ENCODE results near the gene DPCD. TPM values are rescaled to one million over a fixed set of nuclear protein-coding genes. Genes with fewer than 3 reads are reported as not detected.

The DPCD gene
- total and polyA plus RNA-seq, 10 donors: 3.2 to 9.6 (median 4.5) TPM

- no peaks in the 10 kb centered on the region for H3K4me1 ChIP-seq
- intact Hi-C loops (cut with DNase I; ENCODE audit: low total_unique reads): no loop called here
- H3K27me3 ChIP-seq (replicated peaks in 1 of 7): no peaks in the 10 kb centered on the region
- no peak for DNase-seq
- peaks cover 0 to 100% (median 27%) of the 10 kb centered on the region in 6 donors for H3K36me3 ChIP-seq
- 89 to 98% (median 92%) methylated on average over 2 of the region's 2 CpGs for WGBS, 5 donors
- no peak overlapping the region for H3K27ac ChIP-seq
- H3K4me3 ChIP-seq: no peak overlapping the region
- H3K9me3 ChIP-seq: no peaks in the 10 kb centered on the region
- no peak for TF ChIP-seq POLR2AphosphoS5 (IDR thresholded peaks at IDR 0.05)
- no peak for TF ChIP-seq CTCF (IDR thresholded peaks at IDR 0.05 in 8 of 11, conservative IDR thresholded peaks at IDR 0.05 in 3 of 11)
- TF ChIP-seq POLR2A (IDR thresholded peaks at IDR 0.05): no peak
Observed at GRCh38 chr10:101647255-101647654, 59.1 kb downstream of the DPCD start.

GRCh38 chr10:101649525-101650085, 61.5 kb downstream of the DPCD start:
- 86 to 98% (median 94%) methylated on average over 4 to 5 of the region's 5 CpGs for WGBS, 5 donors
- Histone ChIP-seq H3K4me3 (no peak overlapping the region), H3K27me3 (replicated peaks in 1 of 7) (no peaks in the 10 kb centered on the region), H3K27ac (no peak overlapping the region), H3K4me1 (no peaks in the 10 kb centered on the region), H3K36me3 (peaks cover 0 to 96% (median 36%) of the 10 kb centered on the region in 6 donors), H3K9me3 (no peaks in the 10 kb centered on the region)
- intact Hi-C loops (cut with DNase I; ENCODE audit: low total_unique reads): no loop called here
- no peak for DNase-seq
- TF ChIP-seq POLR2AphosphoS5 (IDR thresholded peaks at IDR 0.05): no peak
- no peak for TF ChIP-seq POLR2A (IDR thresholded peaks at IDR 0.05)
- TF ChIP-seq CTCF (IDR thresholded peaks at IDR 0.05 in 8 of 11, conservative IDR thresholded peaks at IDR 0.05 in 3 of 11): no peak

GRCh38 chr10:101650863-101651262, 62.7 kb downstream of the DPCD start:
- 93 to 97% (median 95%) methylated on average over 15 of the region's 15 CpGs for WGBS, 5 donors
- Histone ChIP-seq H3K27ac (no peak overlapping the region), H3K27me3 (replicated peaks in 1 of 7) (no peaks in the 10 kb centered on the region), H3K9me3 (no peaks in the 10 kb centered on the region), H3K4me1 (no peaks in the 10 kb centered on the region), H3K36me3 (peaks cover 0 to 96% (median 42%) of the 10 kb centered on the region in 6 donors), H3K4me3 (no peak overlapping the region)
- TF ChIP-seq POLR2A (IDR thresholded peaks at IDR 0.05) (no peak), POLR2AphosphoS5 (IDR thresholded peaks at IDR 0.05) (no peak), CTCF (IDR thresholded peaks at IDR 0.05 in 8 of 11, conservative IDR thresholded peaks at IDR 0.05 in 3 of 11) (no peak)
- no peak for DNase-seq
- intact Hi-C loops (cut with DNase I; ENCODE audit: low total_unique reads): no loop called here

- Histone ChIP-seq H3K4me3 (no peak overlapping the region), H3K27me3 (replicated peaks in 1 of 7) (no peaks in the 10 kb centered on the region), H3K36me3 (peaks cover 0 to 96% (median 45%) of the 10 kb centered on the region in 6 donors), H3K9me3 (no peaks in the 10 kb centered on the region), H3K4me1 (no peaks in the 10 kb centered on the region), H3K27ac (no peak overlapping the region)
- TF ChIP-seq POLR2A (IDR thresholded peaks at IDR 0.05) (no peak), POLR2AphosphoS5 (IDR thresholded peaks at IDR 0.05) (no peak), CTCF (IDR thresholded peaks at IDR 0.05 in 8 of 11, conservative IDR thresholded peaks at IDR 0.05 in 3 of 11) (no peak)
- 86 to 95% (median 90%) methylated on average over 5 of the region's 5 CpGs for WGBS, 5 donors
- intact Hi-C loops (cut with DNase I; ENCODE audit: low total_unique reads): no loop called here
- DNase-seq: no peak
Observed at GRCh38 chr10:101651336-101651735, 63.2 kb downstream of the DPCD start.

Data from spleen (tissue), 11 donors.